Neuronal stem cell (in vitro differentiated cells): Measurements from ENCODE around the gene PI4KA.
A peak's percentile ranks its signal among the peaks of the same experiment; 100 is the strongest.

Source experiments
- DNase-seq: peaks from one replicate; pipeline ENCODE4 v3.0.0-alpha.2; 2013; ENCODE audit warnings: low spot score
- H2AFZ ChIP-seq: one replicate; pipeline ENCODE4 v1.6.1; 2013; ENCODE audit warnings: mild to moderate bottlenecking, low read length, inconsistent platforms
- H2AK5ac ChIP-seq: 2 replicates; pipeline ENCODE4 v1.6.1; 2013; ENCODE audit warnings: low read depth, mild to moderate bottlenecking, inconsistent platforms, low read length, moderate library complexity, mixed read lengths
- H2BK120ac ChIP-seq: 2 replicates; pipeline ENCODE4 v1.6.1; 2013; ENCODE audit warnings: low read depth, mild to moderate bottlenecking, inconsistent platforms, low read length, moderate library complexity, mixed read lengths
- H2BK12ac ChIP-seq: one replicate; pipeline ENCODE4 v1.6.1; 2013; ENCODE audit warnings: low read length, inconsistent platforms
- H2BK15ac ChIP-seq: 2 replicates; pipeline ENCODE4 v1.6.1; 2013; ENCODE audit warnings: mild to moderate bottlenecking, low read length, inconsistent platforms, mixed read lengths
- H2BK5ac ChIP-seq: one replicate; pipeline ENCODE4 v1.6.1; 2013; ENCODE audit warnings: inconsistent platforms, mild to moderate bottlenecking, low read length, moderate library complexity
- H3K14ac ChIP-seq: one replicate; pipeline ENCODE4 v1.6.1; 2013; ENCODE audit warnings: low read length, inconsistent platforms
- H3K18ac ChIP-seq: 2 replicates; pipeline ENCODE4 v1.6.1; 2013; ENCODE audit warnings: low read length, inconsistent platforms
- H3K23ac ChIP-seq: 2 replicates; pipeline ENCODE4 v1.6.1; 2013; ENCODE audit warnings: low read depth, mild to moderate bottlenecking, mixed read lengths, low read length, inconsistent platforms; ENCODE audit not compliant: poor library complexity
- H3K27ac ChIP-seq: replicated peaks from 3 replicates; pipeline ENCODE4 v1.5.1; 2013; ENCODE audit warnings: low read length, inconsistent platforms
- H3K27me3 ChIP-seq, 3 experiments: 2 replicates each; pipeline ENCODE4 v1.6.1; 2013; ENCODE audit warnings: low read length in 3 of 3, mild to moderate bottlenecking in 2 of 3, inconsistent platforms in 1 of 3, low read depth in 1 of 3, mixed read lengths in 1 of 3, moderate library complexity in 1 of 3; ENCODE audit not compliant: control insufficient read depth in 3 of 3, insufficient read depth in 3 of 3
- H3K36me3 ChIP-seq, 2 donors: replicated peaks in 1 of 2; 2 replicates each; pipeline ENCODE4 v1.6.1; 2013; ENCODE audit warnings: low read length in 2 of 2; ENCODE audit not compliant: control insufficient read depth in 2 of 2, insufficient read depth in 2 of 2
- H3K4ac ChIP-seq: 2 replicates; pipeline ENCODE4 v1.6.1; 2013; ENCODE audit warnings: inconsistent platforms, mild to moderate bottlenecking, low read length, moderate library complexity
- H3K4me1 ChIP-seq, 2 donors: 1 replicate in 1 of 2; 2 replicates in 1 of 2; pipeline ENCODE4 v1.6.1; 2013; ENCODE audit warnings: low read length in 2 of 2, low read depth in 1 of 2; ENCODE audit not compliant: control insufficient read depth in 2 of 2, insufficient read depth in 1 of 2
- H3K4me2 ChIP-seq: one replicate; pipeline ENCODE4 v1.6.1; 2013; ENCODE audit warnings: mild to moderate bottlenecking, low read length, inconsistent platforms; ENCODE audit not compliant: insufficient read depth, poor library complexity, severe bottlenecking
- H3K4me3 ChIP-seq, 2 donors: 2 replicates each; pipeline ENCODE4 v1.5.1; 2013; ENCODE audit warnings: low read length in 2 of 2, mild to moderate bottlenecking in 2 of 2, inconsistent platforms in 1 of 2, moderate library complexity in 1 of 2
- H3K79me1 ChIP-seq: one replicate; pipeline ENCODE4 v1.6.1; 2013; ENCODE audit warnings: low read depth, mild to moderate bottlenecking, inconsistent platforms, low read length, moderate library complexity
- H3K9ac ChIP-seq: one replicate; pipeline ENCODE4 v1.6.1; 2013; ENCODE audit warnings: mild to moderate bottlenecking, low read depth, low read length, inconsistent platforms; ENCODE audit not compliant: poor library complexity
- H3K9me3 ChIP-seq, 2 donors: replicated peaks in 1 of 2; 2 replicates each; pipeline versions ENCODE3 to v1.6.1; 2013; ENCODE audit warnings: low read length in 2 of 2, mild to moderate bottlenecking in 2 of 2, inconsistent platforms in 1 of 2, low read depth in 1 of 2, mixed read lengths in 1 of 2, moderate library complexity in 1 of 2; ENCODE audit not compliant: control insufficient read depth in 2 of 2, insufficient read depth in 1 of 2
- H4K8ac ChIP-seq: one replicate; pipeline ENCODE4 v1.6.1; 2013; ENCODE audit warnings: low read depth, mild to moderate bottlenecking, inconsistent platforms, low read length, moderate library complexity
- H4K91ac ChIP-seq: one replicate; pipeline ENCODE4 v1.6.1; 2013; ENCODE audit warnings: low read length, low read depth, mild to moderate bottlenecking, inconsistent platforms; ENCODE audit not compliant: poor library complexity
- WGBS, 2 donors: extraction: QIAGEN DNeasy Blood & Tissue Kit; methylation state at CpG; one replicate each; pipeline ENCODE4 v1.1.7; 2013; ENCODE audit warnings: missing lambda C conversion rate in 2 of 2, mixed read lengths in 1 of 2; ENCODE audit not compliant: insufficient read length in 2 of 2, insufficient replicate concordance in 1 of 2; ENCODE audit errors: extremely low coverage in 2 of 2; 5-methylcytosine and 5-hydroxymethylcytosine counted together

The PI4KA gene

DNA sequence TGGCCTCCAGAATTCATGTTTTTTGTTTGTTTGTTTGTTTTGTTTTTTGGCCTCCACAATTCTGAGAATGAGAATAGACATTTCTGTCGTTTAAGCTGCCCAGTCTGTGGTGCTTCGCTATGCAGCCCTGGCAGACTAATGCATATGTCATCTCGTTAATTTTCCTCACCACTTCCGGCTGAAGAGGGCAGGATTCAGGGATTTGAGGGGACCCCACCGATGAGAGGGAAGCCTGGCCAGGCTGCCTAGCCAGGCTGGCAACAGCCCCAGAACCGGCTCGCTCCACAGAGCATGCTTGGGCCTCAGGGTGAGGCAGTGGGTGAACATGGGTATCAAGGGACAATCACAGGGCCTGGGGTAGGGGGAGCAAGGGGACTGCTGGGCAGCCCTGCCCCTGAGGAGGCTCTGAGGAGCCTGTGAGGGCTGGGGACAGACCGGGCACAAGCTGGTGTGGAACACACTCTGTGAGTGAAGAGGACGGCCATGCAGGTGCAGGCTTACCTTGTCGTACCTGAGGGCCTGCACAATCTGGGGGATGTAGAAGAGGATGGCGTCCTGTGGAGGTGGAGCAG lies 132.5 kb downstream of the PI4KA start:
- Histone ChIP-seq H3K18ac (no peak overlapping the region), H3K4me2 (no peak overlapping the region), H3K23ac (peak overlapping the region; percentile 67), H2BK12ac (no peak overlapping the region), H2BK5ac (no peak overlapping the region), H4K91ac (no peak overlapping the region), H3K14ac (no peak overlapping the region), H2AFZ (no peak overlapping the region), H3K4me1 (no peaks in the 10 kb centered on the region), H2BK120ac (no peak overlapping the region), H2AK5ac (no peak overlapping the region), H2BK15ac (no peak overlapping the region), H3K4ac (no peak overlapping the region), H3K9me3 (no peaks in the 10 kb centered on the region), H3K36me3 (peaks cover 23 to 58% of the 10 kb centered on the region in 2 donors), H3K79me1 (no peaks in the 10 kb centered on the region), H3K27me3 (no peaks in the 10 kb centered on the region), H3K27ac (no peak overlapping the region), H4K8ac (no peak overlapping the region), H3K4me3 (no peak overlapping the region), H3K9ac (peak overlapping the region; percentile 60)
- DNase-seq: no peak
- no CpG with 5 or more reads among the region's 11 CpGs for WGBS, 2 donors

DNA sequence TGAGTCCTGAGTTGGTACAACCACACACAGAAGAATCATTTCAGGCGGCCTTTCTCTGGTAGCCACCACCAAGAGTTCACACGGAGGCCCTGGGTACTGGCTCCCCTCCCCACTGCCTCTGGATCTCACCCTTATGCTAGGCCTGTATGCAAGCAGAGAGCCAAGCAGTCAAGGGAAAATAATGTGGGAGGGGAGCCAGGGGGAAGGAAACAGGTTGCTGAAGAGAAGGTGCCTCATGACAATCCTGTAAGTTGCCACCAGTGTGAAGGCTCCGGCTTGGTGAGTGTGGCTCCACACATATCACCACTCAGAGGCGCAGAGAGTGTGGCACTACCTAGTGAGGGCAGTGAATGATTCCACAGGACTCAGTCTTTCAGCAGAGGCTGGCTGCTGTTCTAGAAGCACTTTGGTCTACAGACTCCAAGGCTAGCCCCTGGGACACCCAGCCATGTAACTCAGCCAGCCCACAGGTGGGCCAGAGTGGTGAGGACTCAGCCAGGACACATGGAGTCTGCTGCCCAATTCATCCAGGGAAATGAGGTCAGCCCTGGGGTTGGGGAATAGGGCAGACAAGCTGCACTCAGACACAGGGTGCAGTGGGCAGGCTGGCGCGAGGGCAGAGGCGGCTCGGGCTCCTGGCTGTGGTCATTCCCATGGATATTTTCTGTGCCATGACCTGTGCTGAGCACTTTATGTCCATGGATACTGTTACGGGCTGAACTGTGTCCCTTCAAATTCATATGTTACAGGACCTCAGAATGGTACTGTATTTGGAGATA lies 133.7 kb downstream of the PI4KA start:
- no peak overlapping the region for H2BK120ac ChIP-seq
- no peaks in the 10 kb centered on the region for H3K9me3 ChIP-seq
- peaks cover 24 to 64% of the 10 kb centered on the region in 2 donors for H3K36me3 ChIP-seq
- no peak overlapping the region for H2AFZ ChIP-seq
- no peaks in the 10 kb centered on the region for H3K27me3 ChIP-seq
- H3K79me1 ChIP-seq: no peaks in the 10 kb centered on the region
- H3K4ac ChIP-seq: no peak overlapping the region
- DNase-seq: no peak
- H3K27ac ChIP-seq: no peak overlapping the region
- no peak overlapping the region for H2BK15ac ChIP-seq
- no peak overlapping the region for H3K18ac ChIP-seq
- H4K8ac ChIP-seq: no peak overlapping the region
- no peak overlapping the region for H3K14ac ChIP-seq
- H3K4me1 ChIP-seq: no peaks in the 10 kb centered on the region
- H4K91ac ChIP-seq: no peak overlapping the region
- H3K23ac ChIP-seq: no peak overlapping the region
- H3K9ac ChIP-seq: peak overlapping the region; percentile 30
- H3K4me2 ChIP-seq: no peak overlapping the region
- no peak overlapping the region for H2BK12ac ChIP-seq
- H3K4me3 ChIP-seq: no peak overlapping the region
- H2BK5ac ChIP-seq: no peak overlapping the region
- H2AK5ac ChIP-seq: no peak overlapping the region
- WGBS, 2 donors: no CpG with 5 or more reads among the region's 9 CpGs

DNA sequence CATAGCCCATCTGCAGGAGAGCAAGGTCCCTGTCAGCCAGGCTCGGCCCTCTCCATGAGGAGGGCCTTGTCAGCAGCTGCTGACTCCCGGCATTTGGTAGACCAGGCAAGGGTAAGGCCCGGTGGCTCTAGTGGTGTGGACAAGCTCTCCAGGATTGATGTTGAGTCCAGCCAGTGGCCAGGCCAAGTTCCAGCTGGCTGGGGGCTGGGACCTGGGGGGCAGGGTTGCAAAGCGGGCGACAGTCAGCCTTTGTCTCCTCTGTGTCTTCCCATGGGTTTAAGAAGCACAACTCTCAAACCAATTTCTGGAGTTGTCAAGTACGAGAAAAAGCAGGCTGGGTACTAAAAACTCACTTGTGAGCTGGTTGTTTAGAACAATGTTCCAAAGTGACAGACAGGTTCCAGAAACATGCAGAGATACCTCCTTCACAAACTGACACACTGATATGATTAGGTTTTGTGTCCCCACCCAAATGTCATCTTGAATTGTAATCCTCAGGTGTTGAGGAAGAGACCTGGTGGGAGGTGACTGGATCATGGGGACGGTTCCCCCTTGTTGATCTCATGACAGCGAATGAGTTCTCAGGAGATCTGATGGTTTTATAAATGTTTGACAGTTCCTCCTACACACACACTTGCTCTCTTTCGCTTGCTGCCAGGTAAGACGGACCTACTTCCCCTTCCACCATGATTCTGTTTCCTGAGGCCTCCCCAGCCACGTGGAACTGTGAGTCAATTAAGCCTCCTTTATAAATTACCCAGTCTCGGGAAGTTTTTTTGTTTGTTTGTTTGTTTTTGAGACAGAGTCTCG lies 137.0 kb downstream of the PI4KA start:
- no peak overlapping the region for H3K4ac ChIP-seq
- H3K14ac ChIP-seq: no peak overlapping the region
- H2BK120ac ChIP-seq: no peak overlapping the region
- no peak overlapping the region for H2AFZ ChIP-seq
- no peak for DNase-seq
- peaks cover 0 to 2% of the 10 kb centered on the region in 2 donors for H3K4me1 ChIP-seq
- no peak overlapping the region for H3K27ac ChIP-seq
- H3K4me2 ChIP-seq: no peak overlapping the region
- H4K91ac ChIP-seq: no peak overlapping the region
- peaks cover 6 to 34% of the 10 kb centered on the region in 2 donors for H3K36me3 ChIP-seq
- H3K4me3 ChIP-seq: no peak overlapping the region
- no peak overlapping the region for H3K23ac ChIP-seq
- WGBS, 2 donors: no CpG with 5 or more reads among the region's 13 CpGs
- no peaks in the 10 kb centered on the region for H3K9me3 ChIP-seq
- H2BK15ac ChIP-seq: no peak overlapping the region
- no peak overlapping the region for H2BK12ac ChIP-seq
- no peak overlapping the region for H4K8ac ChIP-seq
- H3K79me1 ChIP-seq: no peaks in the 10 kb centered on the region
- H2BK5ac ChIP-seq: no peak overlapping the region
- no peaks in the 10 kb centered on the region for H3K27me3 ChIP-seq
- H3K9ac ChIP-seq: no peak overlapping the region
- H2AK5ac ChIP-seq: no peak overlapping the region
- H3K18ac ChIP-seq: no peak overlapping the region
